HepG2 (cell line): ENCODE data around the gene UTP3. TPM values are rescaled to one million over a fixed set of nuclear protein-coding genes. Genes with fewer than 3 reads are reported as not detected.

Experiments
- CENPX ChIP-seq: sonication (generic); formaldehyde crosslinking; IDR thresholded peaks from 2 replicates; pipeline ENCODE4 v1.9.0; 2021; ENCODE audit warnings: mild to moderate bottlenecking, missing genetic modification reagents, moderate library complexity
- CHCHD3 ChIP-seq: sonication (generic); formaldehyde crosslinking; IDR thresholded peaks from 2 replicates; pipeline ENCODE4 v1.8.0; 2022; ENCODE audit warnings: mild to moderate bottlenecking, missing genetic modification reagents, moderate library complexity
- DMAP1 ChIP-seq: IDR thresholded peaks from 2 replicates; pipeline ENCODE4 v1.6.1; 2016
- FOSL2 ChIP-seq: sonication (generic); formaldehyde crosslinking; IDR thresholded peaks from 2 replicates; pipeline ENCODE4 v1.4.0; 2020; ENCODE audit warnings: missing genetic modification reagents
- HHEX ChIP-seq: IDR thresholded peaks from 2 replicates; pipeline ENCODE4 v1.6.1; 2016; ENCODE audit warnings: control low read depth
- KDM4B ChIP-seq: sonication (generic); formaldehyde crosslinking; IDR thresholded peaks from 2 replicates; pipeline ENCODE4 v1.4.0; 2020; ENCODE audit warnings: missing genetic modification reagents
- KLF16 ChIP-seq, 2 experiments: sonication (generic) in 1 of 2; formaldehyde crosslinking in 1 of 2; IDR thresholded peaks; 2 replicates each; pipeline versions ENCODE4 v1.6.1 to v1.8.0; 2016 to 2023; ENCODE audit warnings: missing genetic modification reagents in 2 of 2, missing compliant biosample characterization in 1 of 2
- MNT ChIP-seq: fragments of 450-650 bp; IDR thresholded peaks from 2 replicates; pipeline ENCODE4 v1.6.1; 2016
- REST ChIP-seq, 2 experiments: IDR thresholded peaks; 2 replicates each; pipeline ENCODE4 v1.6.1; 2011 to 2012; ENCODE audit warnings: low read length in 2 of 2, borderline replicate concordance in 1 of 2, low read depth in 1 of 2, mild to moderate bottlenecking in 1 of 2, moderate library complexity in 1 of 2
- RNF2 ChIP-seq: fragments of 450-650 bp; conservative IDR thresholded peaks from 2 replicates; pipeline ENCODE4 v1.6.1; 2016; ENCODE audit warnings: low read depth
- TCF12 ChIP-seq, 2 experiments: fragments of 450-650 bp in 1 of 2; sonication (generic) in 1 of 2; formaldehyde crosslinking in 1 of 2; IDR thresholded peaks; 2 replicates each; pipeline versions ENCODE4 v1.6.1 to v1.8.0; 2017 to 2022; ENCODE audit warnings: antibody characterized with exemption in 1 of 2, mild to moderate bottlenecking in 1 of 2, missing genetic modification reagents in 1 of 2, moderate library complexity in 1 of 2
- ZFP36L1 ChIP-seq: sonication (generic); formaldehyde crosslinking; IDR thresholded peaks from 2 replicates; pipeline ENCODE4 v1.8.0; 2022; ENCODE audit warnings: mild to moderate bottlenecking, missing genetic modification reagents, moderate library complexity
- ZNF382 ChIP-seq: sonication (generic); formaldehyde crosslinking; IDR thresholded peaks from 2 replicates; pipeline ENCODE4 v1.5.0; 2020; ENCODE audit warnings: missing genetic modification reagents, mild to moderate bottlenecking, borderline replicate concordance
- ZNF75D ChIP-seq: sonication (generic); formaldehyde crosslinking; IDR thresholded peaks from 2 replicates; pipeline ENCODE4 v1.8.1; 2023; ENCODE audit warnings: missing genetic modification reagents, mild to moderate bottlenecking, borderline replicate concordance
- ZNF777 ChIP-seq: sonication (generic); formaldehyde crosslinking; IDR thresholded peaks from 2 replicates; pipeline ENCODE4 v1.4.0; 2020; ENCODE audit warnings: missing genetic modification reagents
- polyA plus RNA-seq, 8 experiments: library from polyadenylated mRNA; depleted of rRNA in 3 of 8; stranded (reverse) in 7 of 8; unstranded in 1 of 8; fragments of >200 nt; fragmentation: Illumina TruSeq in 4 of 8; extraction: Trizol in 4 of 8; gene quantifications; 2 replicates each; pipeline versions ENCODE4 v1.2.1 to v1.2.3, GENCODE V29; 2011 to 2016; ENCODE audit warnings: low read depth in 4 of 8, missing spikeins in 1 of 8, mixed read lengths in 1 of 8; ENCODE audit not compliant: insufficient read depth in 1 of 8
- total RNA-seq, 5 experiments: library from RNA; depleted of rRNA; stranded (reverse); fragments of >200 nt; fragmentation: Illumina TruSeq; extraction: Trizol; gene quantifications; 2 replicates each; pipeline ENCODE4 v1.2.3, GENCODE V29; 2016; ENCODE audit warnings: low read depth in 1 of 5
- TF ChIP-seq, protein P1 (sequence below): sonication (generic); formaldehyde crosslinking; IDR thresholded peaks from 2 replicates; pipeline ENCODE4 v1.8.1; 2023; ENCODE audit warnings: mild to moderate bottlenecking, moderate library complexity, missing genetic modification reagents
- TF ChIP-seq, protein P2 (sequence below): sonication (generic); formaldehyde crosslinking; IDR thresholded peaks from 2 replicates; pipeline ENCODE4 v1.5.1; 2020; ENCODE audit warnings: missing genetic modification reagents, mild to moderate bottlenecking, borderline replicate concordance
- TF ChIP-seq, protein P3 (sequence below): sonication (generic); formaldehyde crosslinking; IDR thresholded peaks from 2 replicates; pipeline ENCODE4 v1.4.0; 2020; ENCODE audit warnings: mild to moderate bottlenecking, missing genetic modification reagents, borderline replicate concordance

UTP3 gene
- total and polyA plus RNA-seq, 2 of the 13 experiments (the other 11 are each of a cell fraction or from before 2014, with no cell fraction given) = 6.9 to 19.5 TPM

GRCh38 chr4:70687821-70688794, at the start of gene UTP3 (continued):
- TF ChIP-seq MNT (peak; percentile 63), ZNF382 (no peak), REST (IDR thresholded peaks at IDR 0.05; ENCODE audit: borderline replicate concordance in 1 of 2, low read depth in 1 of 2, low read length in 2 of 2) (peak in 1 of 2 experiments; percentile 72; a peak in 1 of 4 replicates), KDM4B (CRISPR knock-in tag) (peak; percentile 87; the same call in 1 of the 2 replicates), CHCHD3 (0 out of 2 replicates have a peak, but pooled peaks have one; percentile 26), ZNF75D (CRISPR knock-in tag) (no peak), CENPX (CRISPR knock-in tag) (no peak), TCF12 (IDR thresholded peaks at IDR 0.05) (no peak), TCF12 (CRISPR knock-in tag; IDR thresholded peaks at IDR 0.05) (0 out of 2 replicates have a peak, but pooled peaks have one; percentile 26), HHEX (CRISPR knock-in tag) (no peak), DMAP1 (CRISPR knock-in tag) (peak; percentile 96), RNF2 (peak; percentile 89), ZNF777 (peak; percentile 88), ZFP36L1 (CRISPR knock-in tag) (no peak), FOSL2 (CRISPR knock-in tag) (peak; percentile 56), KLF16 (CRISPR knock-in tag; IDR thresholded peaks at IDR 0.05) (peak in 1 of 2 experiments; percentile 93; a peak in 2 of 4 replicates)
- TF ChIP-seq, protein P1, sequence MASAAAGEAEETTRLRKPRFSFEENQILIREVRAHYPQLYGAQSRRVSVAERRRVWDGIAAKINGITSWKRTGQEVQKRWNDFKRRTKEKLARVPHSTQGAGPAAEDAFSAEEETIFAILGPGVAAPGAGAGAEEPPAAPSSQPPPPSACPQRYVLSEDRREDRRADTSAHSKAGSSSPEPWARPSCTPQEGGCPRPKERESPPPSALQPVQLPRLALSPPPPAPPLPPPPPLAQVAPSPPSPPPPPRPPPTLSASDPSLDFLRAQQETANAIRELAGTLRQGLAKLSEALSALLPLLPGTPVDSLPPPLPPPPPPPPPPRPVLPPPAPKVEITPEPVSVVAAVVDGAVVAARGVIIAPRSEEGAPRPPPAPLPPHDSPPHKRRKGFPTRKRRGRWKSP (CRISPR knock-in tag) = peak; percentile 89; the same call in 1 of the 2 replicates
- TF ChIP-seq, protein P2, sequence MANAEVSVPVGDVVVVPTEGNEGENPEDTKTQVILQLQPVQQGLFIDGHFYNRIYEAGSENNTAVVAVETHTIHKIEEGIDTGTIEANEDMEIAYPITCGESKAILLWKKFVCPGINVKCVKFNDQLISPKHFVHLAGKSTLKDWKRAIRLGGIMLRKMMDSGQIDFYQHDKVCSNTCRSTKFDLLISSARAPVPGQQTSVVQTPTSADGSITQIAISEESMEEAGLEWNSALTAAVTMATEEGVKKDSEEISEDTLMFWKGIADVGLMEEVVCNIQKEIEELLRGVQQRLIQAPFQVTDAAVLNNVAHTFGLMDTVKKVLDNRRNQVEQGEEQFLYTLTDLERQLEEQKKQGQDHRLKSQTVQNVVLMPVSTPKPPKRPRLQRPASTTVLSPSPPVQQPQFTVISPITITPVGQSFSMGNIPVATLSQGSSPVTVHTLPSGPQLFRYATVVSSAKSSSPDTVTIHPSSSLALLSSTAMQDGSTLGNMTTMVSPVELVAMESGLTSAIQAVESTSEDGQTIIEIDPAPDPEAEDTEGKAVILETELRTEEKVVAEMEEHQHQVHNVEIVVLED = peak; percentile 90
- TF ChIP-seq, protein P3, sequence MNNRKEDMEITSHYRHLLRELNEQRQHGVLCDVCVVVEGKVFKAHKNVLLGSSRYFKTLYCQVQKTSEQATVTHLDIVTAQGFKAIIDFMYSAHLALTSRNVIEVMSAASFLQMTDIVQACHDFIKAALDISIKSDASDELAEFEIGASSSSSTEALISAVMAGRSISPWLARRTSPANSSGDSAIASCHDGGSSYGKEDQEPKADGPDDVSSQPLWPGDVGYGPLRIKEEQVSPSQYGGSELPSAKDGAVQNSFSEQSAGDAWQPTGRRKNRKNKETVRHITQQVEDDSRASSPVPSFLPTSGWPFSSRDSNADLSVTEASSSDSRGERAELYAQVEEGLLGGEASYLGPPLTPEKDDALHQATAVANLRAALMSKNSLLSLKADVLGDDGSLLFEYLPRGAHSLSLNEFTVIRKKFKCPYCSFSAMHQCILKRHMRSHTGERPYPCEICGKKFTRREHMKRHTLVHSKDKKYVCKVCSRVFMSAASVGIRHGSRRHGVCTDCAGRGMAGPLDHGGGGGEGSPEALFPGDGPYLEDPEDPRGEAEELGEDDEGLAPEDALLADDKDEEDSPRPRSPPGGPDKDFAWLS (CRISPR knock-in tag) = no peak
